Mucosa of stomach (tissue), 1 donor: ENCODE data around the gene TES.
"Not testable (repeated sequence)": the region's sequence is repeated elsewhere in the genome, so short reads cannot be mapped to it uniquely, and the experiment has no call there.

Source experiments
- H3K27me3 ChIP-seq: one replicate; pipeline ENCODE4 v1.7.0; 2013; ENCODE audit warnings: mild to moderate bottlenecking, low read length; ENCODE audit not compliant: control insufficient read depth, insufficient read depth
- H3K36me3 ChIP-seq: one replicate; pipeline ENCODE4 v1.7.0; 2013; ENCODE audit warnings: low read length; ENCODE audit not compliant: control insufficient read depth, insufficient read depth
- H3K4me1 ChIP-seq: one replicate; pipeline ENCODE4 v1.7.0; 2013; ENCODE audit warnings: mild to moderate bottlenecking, low read length; ENCODE audit not compliant: control insufficient read depth, insufficient read depth
- H3K4me3 ChIP-seq: one replicate; pipeline ENCODE4 v1.7.0; 2013; ENCODE audit warnings: low read length
- H3K9ac ChIP-seq: one replicate; pipeline ENCODE4 v1.7.0; 2013; ENCODE audit warnings: mild to moderate bottlenecking, low read length, moderate library complexity
- H3K9me3 ChIP-seq: one replicate; pipeline ENCODE4 v1.7.0; 2013; ENCODE audit warnings: mild to moderate bottlenecking, low read length, moderate library complexity; ENCODE audit not compliant: control insufficient read depth
- donor health status: Pancreatic carcinoma.

The TES gene

GRCh38 chr7:116173051-116174028 lies 37.0 kb upstream of the TES start:
- no peaks in the 10 kb centered on the region for H3K9me3 ChIP-seq
- H3K27me3 ChIP-seq, result no peaks in the 10 kb centered on the region
- H3K4me1 ChIP-seq, result peaks cover 5% of the 10 kb centered on the region
- H3K4me3 ChIP-seq, result no peak overlapping the region
- H3K9ac ChIP-seq, result no peak overlapping the region
- no peaks in the 10 kb centered on the region for H3K36me3 ChIP-seq

- H3K27me3 ChIP-seq, H3K36me3 ChIP-seq, H3K9me3 ChIP-seq, H3K4me1 ChIP-seq, H3K9ac ChIP-seq, H3K4me3 ChIP-seq: not testable (repeated sequence)
These were observed 35.2 kb upstream of the TES start for GRCh38 chr7:116175095-116175494.

GRCh38 chr7:116176226-116176625 lies 34.1 kb upstream of the TES start:
- Histone ChIP-seq H3K4me3 (no peak overlapping the region), H3K9ac (no peak overlapping the region), H3K36me3 (no peaks in the 10 kb centered on the region), H3K27me3 (no peaks in the 10 kb centered on the region), H3K4me1 (no peaks in the 10 kb centered on the region), H3K9me3 (no peaks in the 10 kb centered on the region)

GRCh38 chr7:116177009-116177408 lies 33.3 kb upstream of the TES start:
- no peaks in the 10 kb centered on the region for H3K9me3 ChIP-seq
- H3K36me3 ChIP-seq, result no peaks in the 10 kb centered on the region
- H3K4me1 ChIP-seq, result no peaks in the 10 kb centered on the region
- H3K4me3 ChIP-seq, result no peak overlapping the region
- no peak overlapping the region for H3K9ac ChIP-seq
- H3K27me3 ChIP-seq, result no peaks in the 10 kb centered on the region

GRCh38 chr7:116180302-116180701 lies 30.0 kb upstream of the TES start:
- Histone ChIP-seq H3K27me3 (no peaks in the 10 kb centered on the region), H3K9me3 (no peaks in the 10 kb centered on the region), H3K36me3 (no peaks in the 10 kb centered on the region), H3K4me1 (no peaks in the 10 kb centered on the region), H3K4me3 (no peak overlapping the region), H3K9ac (no peak overlapping the region)

GRCh38 chr7:116182023-116182422 lies 28.3 kb upstream of the TES start:
- Histone ChIP-seq H3K4me1 (no peaks in the 10 kb centered on the region), H3K9me3 (no peaks in the 10 kb centered on the region), H3K9ac (no peak overlapping the region)

GRCh38 chr7:116185450-116185849 lies 24.9 kb upstream of the TES start:
- no peak overlapping the region for H3K9ac ChIP-seq
- no peaks in the 10 kb centered on the region for H3K27me3 ChIP-seq
- H3K9me3 ChIP-seq, result no peaks in the 10 kb centered on the region
- no peaks in the 10 kb centered on the region for H3K36me3 ChIP-seq
- no peaks in the 10 kb centered on the region for H3K4me1 ChIP-seq
- H3K4me3 ChIP-seq, result no peak overlapping the region

More at GRCh38 chr7:116182023-116182422, 28.3 kb upstream of the TES start:
- Histone ChIP-seq H3K36me3 (no peaks in the 10 kb centered on the region), H3K4me3 (no peak overlapping the region), H3K27me3 (no peaks in the 10 kb centered on the region)

- no peaks in the 10 kb centered on the region for H3K27me3 ChIP-seq
These were observed 24.4 kb upstream of the TES start for GRCh38 chr7:116185956-116186355.

GRCh38 chr7:116187400-116187799 lies 22.9 kb upstream of the TES start:
- H3K36me3 ChIP-seq, result no peaks in the 10 kb centered on the region
- no peaks in the 10 kb centered on the region for H3K4me1 ChIP-seq
- H3K9ac ChIP-seq, result no peak overlapping the region
- H3K9me3 ChIP-seq, result no peaks in the 10 kb centered on the region
- H3K4me3 ChIP-seq, result no peak overlapping the region
- no peaks in the 10 kb centered on the region for H3K27me3 ChIP-seq

More at GRCh38 chr7:116185956-116186355, 24.4 kb upstream of the TES start:
- H3K36me3 ChIP-seq, result no peaks in the 10 kb centered on the region
- H3K4me3 ChIP-seq, result no peak overlapping the region
- H3K9ac ChIP-seq, result no peak overlapping the region
- no peaks in the 10 kb centered on the region for H3K4me1 ChIP-seq
- no peaks in the 10 kb centered on the region for H3K9me3 ChIP-seq

GRCh38 chr7:116193329-116194087 lies 16.8 kb upstream of the TES start:
- Histone ChIP-seq H3K9ac (no peak overlapping the region), H3K4me1 (no peaks in the 10 kb centered on the region), H3K36me3 (no peaks in the 10 kb centered on the region), H3K4me3 (no peak overlapping the region), H3K27me3 (no peaks in the 10 kb centered on the region), H3K9me3 (no peaks in the 10 kb centered on the region)

GRCh38 chr7:116194115-116194514 lies 16.2 kb upstream of the TES start:
- H3K4me3 ChIP-seq, result no peak overlapping the region
- H3K4me1 ChIP-seq, result no peaks in the 10 kb centered on the region
- H3K9me3 ChIP-seq, result no peaks in the 10 kb centered on the region
- H3K36me3 ChIP-seq, result no peaks in the 10 kb centered on the region
- no peaks in the 10 kb centered on the region for H3K27me3 ChIP-seq
- no peak overlapping the region for H3K9ac ChIP-seq

GRCh38 chr7:116195451-116195850 lies 14.9 kb upstream of the TES start:
- no peaks in the 10 kb centered on the region for H3K4me1 ChIP-seq
- H3K9ac ChIP-seq, result no peak overlapping the region
- H3K36me3 ChIP-seq, result no peaks in the 10 kb centered on the region
- no peaks in the 10 kb centered on the region for H3K27me3 ChIP-seq
- no peaks in the 10 kb centered on the region for H3K9me3 ChIP-seq
- no peak overlapping the region for H3K4me3 ChIP-seq
